HEK293T (cell line): Measurements from ENCODE around the gene ZDHHC13.

Experiments
- CTCF ChIA-PET: fragments of 350-600 bp; formaldehyde crosslinking; extraction: SDS; loops from one replicate; lab custom pipeline; 2021; ENCODE audit warnings: antibody characterized with exemption, inconsistent platforms; lab: Yijun Ruan, JAX
- POLR2A ChIA-PET: fragments of 350-600 bp; formaldehyde crosslinking; extraction: SDS; loops from one replicate; lab custom pipeline; 2020; ENCODE audit warnings: antibody characterized with exemption, inconsistent platforms; lab: Yijun Ruan, JAX
- DNase-seq: peaks from one replicate; pipeline ENCODE4 v3.0.0; 2012; ENCODE audit warnings: mixed read lengths; ENCODE audit errors: extremely low spot score
- ARNT ChIP-seq: fragments of 450-650 bp; IDR thresholded peaks from 2 replicates; pipeline ENCODE4 v1.6.1; 2017; ENCODE audit warnings: mild to moderate bottlenecking
- BHLHE40 ChIP-seq: fragments of 450-650 bp; IDR thresholded peaks from 2 replicates; pipeline ENCODE4 v1.6.1; 2016; ENCODE audit warnings: mild to moderate bottlenecking, moderate library complexity, borderline replicate concordance
- CTBP1 ChIP-seq: fragments of 450-650 bp; IDR thresholded peaks from 2 replicates; pipeline ENCODE4 v1.6.1; 2016; ENCODE audit warnings: borderline replicate concordance
- ELF4 ChIP-seq: fragments of 450-650 bp; IDR thresholded peaks from 2 replicates; pipeline ENCODE4 v1.6.1; 2017; ENCODE audit warnings: antibody characterized with exemption
- FOXA1 ChIP-seq: fragments of 450-650 bp; IDR thresholded peaks from 2 replicates; pipeline ENCODE4 v1.6.1; 2016; ENCODE audit warnings: mild to moderate bottlenecking
- FOXK2 ChIP-seq: fragments of 450-650 bp; IDR thresholded peaks from 2 replicates; pipeline ENCODE4 v1.6.1; 2016; ENCODE audit warnings: mild to moderate bottlenecking
- FOXM1 ChIP-seq: fragments of 450-650 bp; IDR thresholded peaks from 2 replicates; pipeline ENCODE4 v1.6.1; 2017; ENCODE audit warnings: mild to moderate bottlenecking, borderline replicate concordance
- HDGF ChIP-seq: fragments of 450-650 bp; IDR thresholded peaks from 2 replicates; pipeline ENCODE4 v1.6.1; 2017; ENCODE audit warnings: antibody characterized with exemption, borderline replicate concordance
- L3MBTL2 ChIP-seq: fragments of 450-650 bp; conservative IDR thresholded peaks from 2 replicates; pipeline ENCODE4 v1.6.1; 2016; ENCODE audit warnings: mild to moderate bottlenecking
- LEF1 ChIP-seq: fragments of 450-650 bp; IDR thresholded peaks from 2 replicates; pipeline ENCODE4 v1.6.1; 2017; ENCODE audit warnings: mild to moderate bottlenecking, borderline replicate concordance
- NFRKB ChIP-seq: fragments of 450-650 bp; IDR thresholded peaks from 2 replicates; pipeline ENCODE4 v1.6.1; 2016; ENCODE audit warnings: mild to moderate bottlenecking, moderate library complexity
- PKNOX1 ChIP-seq: fragments of 450-650 bp; IDR thresholded peaks from 2 replicates; pipeline ENCODE4 v1.6.1; 2016
- SP1 ChIP-seq: fragments of 450-650 bp; IDR thresholded peaks from 2 replicates; pipeline ENCODE4 v1.6.1; 2017
- SUZ12 ChIP-seq: fragments of 450-650 bp; IDR thresholded peaks from 2 replicates; pipeline ENCODE4 v1.6.1; 2016; ENCODE audit warnings: mild to moderate bottlenecking
- TARDBP ChIP-seq: fragments of 450-650 bp; IDR thresholded peaks from 2 replicates; pipeline ENCODE4 v1.6.1; 2016
- ZNF384 ChIP-seq: fragments of 450-650 bp; IDR thresholded peaks from 2 replicates; pipeline ENCODE4 v1.6.1; 2016

The ZDHHC13 gene

GRCh38 chr11:19105011-19105410 lies 12.0 kb upstream of the ZDHHC13 start:
- no peak for DNase-seq
- no peak for TF ChIP-seq HDGF
- no peak for TF ChIP-seq CTBP1
- no peak for TF ChIP-seq ELF4
- no peak for TF ChIP-seq SP1
- no peak for TF ChIP-seq NFRKB
- TF ChIP-seq FOXA1 = no peak
- TF ChIP-seq PKNOX1 = no peak
- no peak for TF ChIP-seq FOXK2
- TF ChIP-seq BHLHE40 = no peak
- no peak for TF ChIP-seq L3MBTL2
- no peak for TF ChIP-seq SUZ12
- no peak for TF ChIP-seq TARDBP
- no peak for TF ChIP-seq LEF1
- TF ChIP-seq ARNT = no peak
- CTCF ChIA-PET = no interaction called here
- POLR2A ChIA-PET = no interaction called here

- CTCF ChIA-PET = interaction anchor here (0.6 kb wide), 1 partner anchor 336 kb away, joined by 7 read pairs; no protein-coding TSS in a partner anchor
- no peak for TF ChIP-seq FOXA1
- no peak for TF ChIP-seq CTBP1
- TF ChIP-seq PKNOX1 = no peak
- TF ChIP-seq ARNT = no peak
- TF ChIP-seq FOXK2 = no peak
- no peak for TF ChIP-seq NFRKB
- no peak for TF ChIP-seq HDGF
- no peak for TF ChIP-seq TARDBP
- TF ChIP-seq L3MBTL2 = no peak
- no peak for TF ChIP-seq FOXM1
- no peak for TF ChIP-seq ELF4
- no peak for TF ChIP-seq SUZ12
- TF ChIP-seq BHLHE40 = no peak
- no peak for TF ChIP-seq ZNF384
- no peak for TF ChIP-seq SP1
- TF ChIP-seq LEF1 = no peak
- POLR2A ChIA-PET = no interaction called here
- DNase-seq = no peak
Observed at GRCh38 chr11:19107125-19107524, 9.8 kb upstream of the ZDHHC13 start.

- ChIA-PET CTCF (no interaction called here), POLR2A (no interaction called here)
- no peak for TF ChIP-seq SP1
- TF ChIP-seq ZNF384 = no peak
- no peak for TF ChIP-seq HDGF
- no peak for TF ChIP-seq TARDBP
- TF ChIP-seq FOXK2 = no peak
- no peak for TF ChIP-seq L3MBTL2
- no peak for TF ChIP-seq BHLHE40
- TF ChIP-seq PKNOX1 = no peak
- TF ChIP-seq ARNT = no peak
- no peak for TF ChIP-seq FOXA1
- no peak for TF ChIP-seq FOXM1
- TF ChIP-seq SUZ12 = no peak
- no peak for TF ChIP-seq CTBP1
- no peak for TF ChIP-seq NFRKB
- TF ChIP-seq LEF1 = no peak
- TF ChIP-seq ELF4 = no peak
- no peak for DNase-seq
Observed at GRCh38 chr11:19110295-19110694, 6.7 kb upstream of the ZDHHC13 start.

- no peak for TF ChIP-seq HDGF
- TF ChIP-seq SP1 = no peak
- no peak for TF ChIP-seq LEF1
- TF ChIP-seq PKNOX1 = no peak
- TF ChIP-seq ELF4 = no peak
- no peak for TF ChIP-seq NFRKB
- no peak for TF ChIP-seq ZNF384
- no peak for TF ChIP-seq SUZ12
- TF ChIP-seq TARDBP = no peak
- TF ChIP-seq FOXA1 = no peak
- TF ChIP-seq FOXM1 = no peak
- no peak for TF ChIP-seq CTBP1
- TF ChIP-seq ARNT = no peak
- no peak for TF ChIP-seq FOXK2
- TF ChIP-seq L3MBTL2 = no peak
- TF ChIP-seq BHLHE40 = no peak
- ChIA-PET POLR2A (no interaction called here), CTCF (no interaction called here)
- DNase-seq = no peak
Observed at GRCh38 chr11:19111809-19112208, 5.2 kb upstream of the ZDHHC13 start.

GRCh38 chr11:19116276-19116970 lies 545 bp upstream of the ZDHHC13 start:
- ChIA-PET CTCF (interaction anchor here (0.8 to 1.0 kb wide), 2 partner anchors 29 to 39 kb away, joined by 3 to 5 read pairs; no protein-coding TSS in a partner anchor), POLR2A (interaction anchor here (1.0 kb wide), 1 partner anchor 10 kb away, joined by 4 read pairs; no protein-coding TSS in a partner anchor)
- DNase-seq = no peak
- TF ChIP-seq LEF1 = no peak
- TF ChIP-seq HDGF = no peak
- TF ChIP-seq ELF4 = no peak
- TF ChIP-seq SUZ12 = no peak
- no peak for TF ChIP-seq PKNOX1
- no peak for TF ChIP-seq BHLHE40
- no peak for TF ChIP-seq FOXK2
- no peak for TF ChIP-seq TARDBP
- no peak for TF ChIP-seq CTBP1
- TF ChIP-seq FOXA1 = no peak
- TF ChIP-seq ARNT = no peak
- TF ChIP-seq L3MBTL2 = no peak; the same call in 1 of the 2 replicates
- TF ChIP-seq ZNF384 = no peak
